Endothelial cell of umbilical vein (primary cell): ENCODE results near the gene CBX5. TPM values are rescaled to one million over a fixed set of nuclear protein-coding genes. Genes with fewer than 3 reads are reported as not detected.

ENCODE experiments used
- BruUV-seq: library from RNA; stranded (reverse); fragments of 400-500 nt; replicated peaks from 2 replicates; lab custom pipeline; 2021; lab: Mats Ljungman, UMichigan
- CTCF ChIA-PET: fragments of 300-600, 350-600 bp; sonication (Branson Sonifier 250); formaldehyde crosslinking; loops from one replicate; lab custom pipeline; 2021; ENCODE audit warnings: antibody characterized with exemption, inconsistent platforms; lab: Charles Lee
- POLR2A ChIA-PET: fragments of 300-600, 350-600 bp; sonication (Branson Sonifier 250); formaldehyde crosslinking; loops from one replicate; lab custom pipeline; 2021; ENCODE audit warnings: antibody characterized with exemption, inconsistent platforms; lab: Charles Lee
- DNase-seq: peaks from one replicate; pipeline ENCODE4 v3.0.0-alpha.2; 2011; ENCODE audit warnings: low read depth, low spot score
- FAIRE-seq: peaks from 2 replicates; lab custom pipeline; 2011; peaks lifted over from hg19 to GRCh38; lab: Jason Lieb, UNC
- H2AFZ ChIP-seq: 2 replicates; pipeline ENCODE4 v1.6.0; 2012; ENCODE audit warnings: low read depth, low read length, control low read depth, inconsistent platforms
- H3K27ac ChIP-seq: 2 replicates; pipeline ENCODE4 v1.5.1; 2011; ENCODE audit warnings: low read depth, mild to moderate bottlenecking, control low read depth, low read length, moderate library complexity; ENCODE audit not compliant: insufficient read depth
- H3K27me3 ChIP-seq, 2 experiments: 2 replicates each; pipeline versions ENCODE4 v1.6.0 to v1.6.1; 2011; ENCODE audit warnings: low read length in 2 of 2, mixed read lengths in 1 of 2; ENCODE audit not compliant: control insufficient read depth in 2 of 2, insufficient read depth in 2 of 2
- H3K36me3 ChIP-seq, 2 experiments: 2 replicates in 1 of 2; 3 replicates in 1 of 2; pipeline ENCODE4 v1.5.1; 2011; ENCODE audit warnings: low read length in 2 of 2, mild to moderate bottlenecking in 1 of 2, moderate library complexity in 1 of 2; ENCODE audit not compliant: control insufficient read depth in 2 of 2, insufficient read depth in 2 of 2; ENCODE audit errors: extremely low read depth in 1 of 2
- H3K4me1 ChIP-seq: 3 replicates; pipeline ENCODE4 v1.5.1; 2011; ENCODE audit warnings: mild to moderate bottlenecking, low read length; ENCODE audit not compliant: control insufficient read depth, insufficient read depth; ENCODE audit errors: extremely low read depth
- H3K4me2 ChIP-seq: 2 replicates; pipeline ENCODE4 v1.6.1; 2011; ENCODE audit warnings: low read length, control low read depth, mixed read lengths; ENCODE audit not compliant: insufficient read depth
- H3K4me3 ChIP-seq, 3 experiments: fragments of 200-600 bp in 1 of 3; sonication (generic), shearing (Covaris generic) in 1 of 3; replicated peaks in 1 of 3; 2 replicates each; pipeline ENCODE4 v1.5.1; 2011 to 2016; ENCODE audit warnings: control low read depth in 3 of 3, low read length in 3 of 3, mild to moderate bottlenecking in 2 of 3, inconsistent platforms in 1 of 3, low read depth in 1 of 3, moderate library complexity in 1 of 3; ENCODE audit not compliant: insufficient read depth in 1 of 3
- H3K79me2 ChIP-seq: 2 replicates; pipeline ENCODE4 v1.6.0; 2012; ENCODE audit warnings: low read length, inconsistent platforms; ENCODE audit not compliant: control insufficient read depth, insufficient read depth
- H3K9ac ChIP-seq: replicated peaks from 2 replicates; pipeline ENCODE3; 2011; ENCODE audit warnings: low read length, control low read depth; ENCODE audit not compliant: insufficient read depth; ENCODE audit errors: extremely low read depth
- H3K9me1 ChIP-seq: replicated peaks from 3 replicates; pipeline ENCODE4 v1.6.0; 2011; ENCODE audit warnings: mild to moderate bottlenecking, low read length; ENCODE audit not compliant: control insufficient read depth, insufficient read depth; ENCODE audit errors: extremely low read depth
- H3K9me3 ChIP-seq: replicated peaks from 2 replicates; pipeline ENCODE4 v1.5.1; 2012; ENCODE audit warnings: low read length, inconsistent platforms; ENCODE audit not compliant: control insufficient read depth, insufficient read depth
- H4K20me1 ChIP-seq: replicated peaks from 2 replicates; pipeline ENCODE3; 2011; ENCODE audit warnings: mild to moderate bottlenecking, low read length; ENCODE audit not compliant: control insufficient read depth, insufficient read depth; ENCODE audit errors: extremely low read depth
- EZH2 ChIP-seq: IDR thresholded peaks from 2 replicates; pipeline ENCODE4 v1.6.1; 2012; ENCODE audit warnings: borderline replicate concordance, low read depth, mild to moderate bottlenecking, moderate library complexity, low read length, inconsistent platforms; ENCODE audit not compliant: severe bottlenecking
- FOS ChIP-seq: IDR thresholded peaks from 2 replicates; pipeline ENCODE4 v1.6.1; 2011; ENCODE audit warnings: mild to moderate bottlenecking, low read length, moderate library complexity, borderline replicate concordance; ENCODE audit not compliant: insufficient read depth
- GATA2 ChIP-seq: IDR thresholded peaks from 2 replicates; pipeline ENCODE4 v1.7.0; 2011; ENCODE audit warnings: low read depth, mild to moderate bottlenecking, moderate library complexity, mixed read lengths, low read length; ENCODE audit not compliant: insufficient read length, insufficient read depth
- JUN ChIP-seq: IDR thresholded peaks from 2 replicates; pipeline ENCODE4 v1.6.1; 2011; ENCODE audit warnings: borderline replicate concordance, low read depth; ENCODE audit not compliant: insufficient read length, insufficient read depth
- MYC ChIP-seq: IDR thresholded peaks from one replicate; pipeline ENCODE4 v1.6.1; 2011; ENCODE audit warnings: mild to moderate bottlenecking, low read depth, low read length
- POLR2A ChIP-seq: IDR thresholded peaks from 2 replicates; pipeline ENCODE4 v1.6.1; 2012; ENCODE audit warnings: low read depth, mild to moderate bottlenecking, control low read depth, low read length
- POLR2AphosphoS5 ChIP-seq: IDR thresholded peaks from 2 replicates; pipeline ENCODE4 v1.6.1; 2012; ENCODE audit warnings: low read depth, mild to moderate bottlenecking, control low read depth, low read length, moderate library complexity; ENCODE audit not compliant: insufficient read depth
- dilution Hi-C: fragments of 300-500 bp; cut with MboI; formaldehyde crosslinking; loops from one replicate; pipeline ENCODE4 v1.15.0; 2019; ENCODE audit warnings: low sequenced_read_pairs; ENCODE audit not compliant: extremely low pct_ligation_motif_present
- intact Hi-C: fragments of 100-400 bp; cut with micrococcal nuclease; formaldehyde crosslinking; loops from one replicate; pipeline ENCODE4 v1.10.0; 2022
- polyA plus RNA-seq, 4 experiments: library from polyadenylated mRNA; depleted of rRNA in 3 of 4; stranded (reverse) in 3 of 4; unstranded in 1 of 4; fragments of >200 nt; gene quantifications; 2 replicates each; pipeline versions ENCODE4 v1.2.1 to v1.2.3, GENCODE V29; 2011 to 2012; ENCODE audit warnings: missing spikeins in 1 of 4
- total RNA-seq: library from RNA; stranded (reverse); gene quantifications from 2 replicates; pipeline ENCODE4 v1.2.3, GENCODE V29; 2021
- TF ChIP-seq, protein P1 (sequence below), 2 donors: IDR thresholded peaks; 1 replicate in 1 of 2; 2 replicates in 1 of 2; pipeline ENCODE4 v1.5.1; 2011; ENCODE audit warnings: low read length in 2 of 2, mild to moderate bottlenecking in 2 of 2, moderate library complexity in 2 of 2, control low read depth in 1 of 2, inconsistent platforms in 1 of 2, low read depth in 1 of 2; ENCODE audit not compliant: insufficient read depth in 1 of 2; ENCODE audit errors: extremely low read depth in 1 of 2
- TF ChIP-seq, protein P2 (sequence below): IDR thresholded peaks from 2 replicates; pipeline ENCODE4 v1.6.1; 2011; ENCODE audit not compliant: insufficient read depth, insufficient read length

CBX5 gene
- total and polyA plus RNA-seq, 2 donors (not counting 3 experiments of a cell fraction or from before 2014, with no cell fraction given), result 22.8 to 111 TPM

DNA sequence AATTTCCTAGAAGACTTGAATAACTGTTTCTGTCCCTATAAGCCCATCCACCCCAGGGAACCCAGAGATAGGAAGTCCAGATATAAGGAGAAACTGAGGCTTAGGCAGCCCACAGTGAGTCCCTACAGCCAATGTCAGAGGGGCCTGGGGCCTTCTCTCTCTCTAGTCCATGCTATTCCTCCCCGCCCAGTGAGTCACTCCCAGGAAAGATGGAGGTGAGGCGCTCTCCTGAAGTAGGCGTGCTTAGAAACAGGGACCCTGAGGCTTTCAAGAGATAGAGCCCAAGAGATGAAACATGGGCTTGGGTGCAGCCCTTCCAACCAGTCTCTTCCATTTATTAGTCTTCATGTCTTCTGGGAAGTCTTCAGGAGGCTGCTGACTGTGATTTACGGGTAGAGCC lies 88.8 kb downstream of the CBX5 start:
- intact Hi-C loops, result loop anchor here (1.0 kb wide), 2 partner anchors 159 to 185 kb away; no protein-coding TSS in a partner anchor
- Histone ChIP-seq H3K27me3 (peaks cover 26 to 28% of the 10 kb centered on the region in 2 experiments), H3K79me2 (no peaks in the 10 kb centered on the region), H3K27ac (no peak overlapping the region), H3K9ac (no peak overlapping the region), H4K20me1 (no peaks in the 10 kb centered on the region), H3K4me1 (no peaks in the 10 kb centered on the region), H3K9me1 (no peaks in the 10 kb centered on the region), H3K36me3 (no peaks in the 10 kb centered on the region), H3K9me3 (no peaks in the 10 kb centered on the region), H3K4me2 (no peak overlapping the region), H2AFZ (no peak overlapping the region), H3K4me3 (no peak overlapping the region)
- ChIA-PET POLR2A (no interaction called here), CTCF (interaction anchor here (0.7 to 15.7 kb wide), 22 partner anchors 9 to 489 kb away, joined by 3 to 616 read pairs (median 5); partner anchors contain the start of genes HOXC10, HOXC5 and HOXC8)
- TF ChIP-seq EZH2, result peak; percentile 0
- TF ChIP-seq, protein P1, sequence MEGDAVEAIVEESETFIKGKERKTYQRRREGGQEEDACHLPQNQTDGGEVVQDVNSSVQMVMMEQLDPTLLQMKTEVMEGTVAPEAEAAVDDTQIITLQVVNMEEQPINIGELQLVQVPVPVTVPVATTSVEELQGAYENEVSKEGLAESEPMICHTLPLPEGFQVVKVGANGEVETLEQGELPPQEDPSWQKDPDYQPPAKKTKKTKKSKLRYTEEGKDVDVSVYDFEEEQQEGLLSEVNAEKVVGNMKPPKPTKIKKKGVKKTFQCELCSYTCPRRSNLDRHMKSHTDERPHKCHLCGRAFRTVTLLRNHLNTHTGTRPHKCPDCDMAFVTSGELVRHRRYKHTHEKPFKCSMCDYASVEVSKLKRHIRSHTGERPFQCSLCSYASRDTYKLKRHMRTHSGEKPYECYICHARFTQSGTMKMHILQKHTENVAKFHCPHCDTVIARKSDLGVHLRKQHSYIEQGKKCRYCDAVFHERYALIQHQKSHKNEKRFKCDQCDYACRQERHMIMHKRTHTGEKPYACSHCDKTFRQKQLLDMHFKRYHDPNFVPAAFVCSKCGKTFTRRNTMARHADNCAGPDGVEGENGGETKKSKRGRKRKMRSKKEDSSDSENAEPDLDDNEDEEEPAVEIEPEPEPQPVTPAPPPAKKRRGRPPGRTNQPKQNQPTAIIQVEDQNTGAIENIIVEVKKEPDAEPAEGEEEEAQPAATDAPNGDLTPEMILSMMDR (IDR thresholded peaks at IDR 0.05; ENCODE audit: extremely low read depth in 1 of 2, insufficient read depth in 1 of 2, low read depth in 1 of 2, low read length in 2 of 2), result no peak
- dilution Hi-C loops, result no loop called here
- FAIRE-seq (no peak), DNase-seq (no peak)
- no TSS peak for BruUV-seq

DNA sequence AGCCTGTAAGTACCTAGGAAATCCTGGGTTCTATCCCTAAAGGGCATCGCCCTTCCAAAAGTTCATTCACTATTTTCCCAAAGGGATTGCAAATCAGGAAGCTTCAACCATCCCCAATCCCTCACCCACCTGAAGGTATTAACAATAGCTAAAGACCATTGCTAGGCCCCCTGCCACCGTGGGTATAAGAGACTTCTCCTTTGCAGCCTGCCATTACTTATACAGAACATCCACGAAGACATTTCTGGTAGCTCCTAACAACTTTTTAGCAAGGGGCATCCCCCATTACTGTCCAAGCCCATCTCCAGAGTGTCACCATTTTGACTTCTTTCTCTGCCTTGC lies 90.8 kb downstream of the CBX5 start:
- no peak overlapping the region for H3K27ac ChIP-seq
- dilution Hi-C loops, result no loop called here
- no TSS peak for BruUV-seq

More for the DNA sequence above, 90.8 kb downstream of the CBX5 start:
- Histone ChIP-seq H3K36me3 (no peaks in the 10 kb centered on the region), H3K9me1 (no peaks in the 10 kb centered on the region), H3K9ac (no peak overlapping the region), H3K27me3 (peaks cover 19% of the 10 kb centered on the region in 2 experiments), H3K4me3 (no peak overlapping the region), H4K20me1 (no peaks in the 10 kb centered on the region), H3K4me1 (no peaks in the 10 kb centered on the region), H3K9me3 (no peaks in the 10 kb centered on the region), H2AFZ (peak overlapping the region; percentile 89), H3K79me2 (no peaks in the 10 kb centered on the region), H3K4me2 (peak overlapping the region; percentile 24)
- FAIRE-seq, result no peak
- ChIA-PET CTCF (interaction anchor here (1.1 to 15.7 kb wide), 4 partner anchors 11 to 179 kb away, joined by 3 to 616 read pairs (median 56); partner anchors contain the start of gene HOXC8), POLR2A (no interaction called here)
- intact Hi-C loops, result no loop called here
- DNase-seq, result no peak
- no peak for TF ChIP-seq GATA2
- TF ChIP-seq, protein P2, sequence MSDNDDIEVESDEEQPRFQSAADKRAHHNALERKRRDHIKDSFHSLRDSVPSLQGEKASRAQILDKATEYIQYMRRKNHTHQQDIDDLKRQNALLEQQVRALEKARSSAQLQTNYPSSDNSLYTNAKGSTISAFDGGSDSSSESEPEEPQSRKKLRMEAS, result no peak
- no peak for TF ChIP-seq EZH2
- no peak for TF ChIP-seq FOS
- no peak for TF ChIP-seq POLR2A
- TF ChIP-seq JUN, result no peak
- TF ChIP-seq, protein P1 (IDR thresholded peaks at IDR 0.05; ENCODE audit: extremely low read depth in 1 of 2, insufficient read depth in 1 of 2, low read depth in 1 of 2, low read length in 2 of 2), result no peak
- no peak for TF ChIP-seq POLR2AphosphoS5
- no peak for TF ChIP-seq MYC
